ENCODE measurements around the gene TNK2. TPM values are rescaled to one million over a fixed set of nuclear protein-coding genes. Genes with fewer than 3 reads are reported as not detected.
A peak's percentile ranks its signal among the peaks of the same experiment; 100 is the strongest.

Gene TNK2
- total RNA-seq, 1 donor from 2014 or later = 126 TPM

DNA sequence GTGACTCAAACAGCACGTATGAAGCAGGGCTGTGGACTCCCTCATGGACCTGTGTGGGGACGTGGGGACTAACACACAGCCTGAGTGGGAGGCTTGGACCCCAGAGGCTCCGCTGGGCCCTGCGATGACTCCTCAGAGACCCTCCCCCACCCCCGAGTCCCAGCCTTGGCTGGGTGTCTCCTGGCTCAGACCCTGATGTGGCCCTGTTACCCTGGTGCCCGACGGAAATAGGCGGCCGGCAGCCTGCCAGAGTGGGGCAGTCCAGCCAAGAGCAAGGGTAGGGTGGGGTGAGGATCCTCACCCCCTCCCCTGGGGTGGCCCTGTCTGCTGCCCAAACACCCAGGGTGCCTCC lies 15.3 kb downstream of the TNK2 start:
- H3K36me3 Mint-ChIP-seq (ENCODE audit: low read depth) = peaks cover 2% of the 10 kb centered on the region
- DNase-seq (ENCODE audit: low spot score) = no peak
- no peaks in the 10 kb centered on the region for H3K27me3 Mint-ChIP-seq (ENCODE audit: insufficient read depth)
- H3K9me3 Mint-ChIP-seq = no peaks in the 10 kb centered on the region
- H3K27ac Mint-ChIP-seq = no peak overlapping the region
- no peak overlapping the region for H3K4me3 Mint-ChIP-seq
- peaks cover 34% of the 10 kb centered on the region for H3K4me1 Mint-ChIP-seq (ENCODE audit: low read depth)
- intact Hi-C loops (cut with micrococcal nuclease) = no loop called here

GRCh38 chr3:195892105-195893043 lies 16.0 kb downstream of the TNK2 start:
- DNase-seq (ENCODE audit: low spot score) = no peak
- Mint-ChIP-seq H3K4me1 (ENCODE audit: low read depth) (peaks cover 28% of the 10 kb centered on the region), H3K27me3 (ENCODE audit: insufficient read depth) (no peaks in the 10 kb centered on the region), H3K27ac (no peak overlapping the region), H3K4me3 (no peak overlapping the region), H3K9me3 (no peaks in the 10 kb centered on the region), H3K36me3 (ENCODE audit: low read depth) (peaks cover 5% of the 10 kb centered on the region)
- intact Hi-C loops (cut with micrococcal nuclease) = no loop called here

DNA sequence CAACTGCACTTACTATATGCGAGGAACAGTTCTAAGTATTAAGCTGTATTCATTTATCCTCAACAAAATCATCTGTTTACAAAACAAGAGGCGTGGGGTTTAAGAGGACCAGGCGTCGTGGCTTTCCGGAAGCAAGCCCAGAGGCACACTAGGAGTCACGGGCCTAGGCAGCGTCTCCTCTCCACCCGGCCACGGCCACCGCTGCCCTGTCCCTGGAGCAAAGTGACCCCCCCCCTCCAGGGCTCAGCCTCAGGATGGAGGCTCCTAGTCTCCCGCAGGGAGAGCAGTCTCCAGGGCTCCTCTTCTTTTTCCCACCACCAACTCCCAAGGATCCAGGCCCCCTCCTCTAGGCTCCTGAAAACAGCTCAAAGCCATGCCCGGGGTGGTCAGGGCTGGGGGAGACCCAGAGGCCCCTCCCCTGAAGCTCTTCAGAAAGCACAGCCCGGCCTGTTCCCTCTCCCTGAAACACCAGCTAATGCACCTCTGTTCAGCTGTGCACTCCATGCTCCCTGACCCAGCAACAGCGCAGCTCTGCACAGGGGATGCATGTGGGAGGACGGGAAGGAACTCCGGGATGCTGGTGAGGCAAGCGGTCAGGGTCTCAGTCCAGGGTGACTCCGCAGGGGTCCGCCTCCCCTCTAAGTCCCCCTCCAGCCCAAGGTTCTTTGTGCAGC lies 16.8 kb downstream of the TNK2 start:
- no peak for DNase-seq (ENCODE audit: low spot score)
- peaks cover 19% of the 10 kb centered on the region for H3K4me1 Mint-ChIP-seq (ENCODE audit: low read depth)
- peaks cover 5% of the 10 kb centered on the region for H3K36me3 Mint-ChIP-seq (ENCODE audit: low read depth)
- no peaks in the 10 kb centered on the region for H3K9me3 Mint-ChIP-seq
- no peaks in the 10 kb centered on the region for H3K27me3 Mint-ChIP-seq (ENCODE audit: insufficient read depth)
- intact Hi-C loops (cut with micrococcal nuclease) = no loop called here
- H3K4me3 Mint-ChIP-seq = no peak overlapping the region
- no peak overlapping the region for H3K27ac Mint-ChIP-seq

DNA sequence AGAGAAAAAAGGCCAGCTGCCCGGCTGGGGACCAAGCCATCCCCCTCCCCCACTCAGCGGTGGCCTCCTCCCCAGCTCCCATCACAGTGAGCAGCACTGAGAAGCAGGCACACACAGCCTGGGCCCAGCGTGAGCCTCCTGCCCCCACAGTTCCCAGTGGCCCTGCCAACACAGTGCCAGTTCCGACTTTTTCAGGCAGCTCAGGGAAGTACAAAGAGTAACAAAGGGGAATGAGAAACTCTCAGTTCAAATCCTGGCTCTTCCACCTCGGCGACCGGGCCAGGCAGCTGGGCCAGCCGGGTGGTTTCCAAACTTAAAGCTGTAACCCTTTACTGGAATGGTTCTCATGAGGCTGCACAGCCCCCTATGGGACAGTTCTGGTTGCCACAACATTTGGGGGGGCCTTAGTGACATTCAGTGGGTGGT lies 18.5 kb downstream of the TNK2 start:
- Mint-ChIP-seq H3K4me1 (ENCODE audit: low read depth) (peaks cover 12% of the 10 kb centered on the region), H3K4me3 (no peak overlapping the region)

DNA sequence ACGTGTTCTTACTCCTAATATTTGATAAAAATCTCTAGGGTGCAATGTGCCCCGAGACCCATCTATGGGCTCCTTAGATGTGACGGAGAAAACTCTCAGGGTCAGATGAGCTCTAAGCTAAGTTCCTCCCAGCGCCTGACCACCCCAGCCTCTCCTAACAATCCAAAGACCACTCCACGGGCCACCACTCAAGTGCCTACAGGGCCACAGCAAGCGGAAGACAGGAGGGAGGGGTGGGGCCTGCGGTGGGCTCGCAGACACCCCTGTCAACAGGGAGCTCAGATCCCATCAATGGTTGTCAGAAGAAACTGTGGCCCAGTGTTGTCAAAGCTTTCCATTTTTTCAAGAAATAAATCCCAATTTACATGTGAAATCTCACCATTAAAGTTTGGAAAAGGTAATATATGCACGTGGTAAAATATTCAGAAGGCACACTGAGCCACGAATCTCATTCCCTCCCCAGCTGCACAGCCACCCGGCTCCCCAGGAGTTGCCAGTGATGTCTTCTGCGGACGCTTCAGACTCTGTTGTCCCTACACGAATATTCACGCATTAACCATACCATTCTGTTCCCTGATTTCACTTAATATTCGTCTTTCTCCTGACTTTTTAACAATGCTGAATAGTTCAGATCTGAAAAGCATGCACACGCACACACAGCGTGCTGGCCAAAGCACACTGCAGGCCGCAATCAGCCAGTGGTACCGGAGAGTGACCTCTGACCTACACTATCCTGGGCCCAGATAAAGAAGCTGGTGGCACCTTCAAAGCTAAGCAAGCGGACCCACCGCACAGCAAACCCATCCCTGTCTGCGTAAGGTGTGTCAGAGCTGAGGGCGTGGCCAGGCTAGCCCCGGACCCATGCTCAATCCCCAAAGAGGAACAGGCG lies 19.1 kb downstream of the TNK2 start:
- peaks cover 5% of the 10 kb centered on the region for H3K36me3 Mint-ChIP-seq (ENCODE audit: low read depth)
- peaks cover 5% of the 10 kb centered on the region for H3K4me1 Mint-ChIP-seq (ENCODE audit: low read depth)
- DNase-seq (ENCODE audit: low spot score) = no peak
- H3K27ac Mint-ChIP-seq = peak overlapping the region; percentile 23
- H3K4me3 Mint-ChIP-seq = no peak overlapping the region
- H3K27me3 Mint-ChIP-seq (ENCODE audit: insufficient read depth) = no peaks in the 10 kb centered on the region
- intact Hi-C loops (cut with micrococcal nuclease) = no loop called here
- no peaks in the 10 kb centered on the region for H3K9me3 Mint-ChIP-seq

More for the DNA sequence above, 18.5 kb downstream of the TNK2 start:
- intact Hi-C loops (cut with micrococcal nuclease) = no loop called here
- Mint-ChIP-seq H3K27me3 (ENCODE audit: insufficient read depth) (no peaks in the 10 kb centered on the region), H3K36me3 (ENCODE audit: low read depth) (peaks cover 5% of the 10 kb centered on the region), H3K27ac (peak overlapping the region; percentile 23), H3K9me3 (no peaks in the 10 kb centered on the region)
- DNase-seq (ENCODE audit: low spot score) = no peak

DNA sequence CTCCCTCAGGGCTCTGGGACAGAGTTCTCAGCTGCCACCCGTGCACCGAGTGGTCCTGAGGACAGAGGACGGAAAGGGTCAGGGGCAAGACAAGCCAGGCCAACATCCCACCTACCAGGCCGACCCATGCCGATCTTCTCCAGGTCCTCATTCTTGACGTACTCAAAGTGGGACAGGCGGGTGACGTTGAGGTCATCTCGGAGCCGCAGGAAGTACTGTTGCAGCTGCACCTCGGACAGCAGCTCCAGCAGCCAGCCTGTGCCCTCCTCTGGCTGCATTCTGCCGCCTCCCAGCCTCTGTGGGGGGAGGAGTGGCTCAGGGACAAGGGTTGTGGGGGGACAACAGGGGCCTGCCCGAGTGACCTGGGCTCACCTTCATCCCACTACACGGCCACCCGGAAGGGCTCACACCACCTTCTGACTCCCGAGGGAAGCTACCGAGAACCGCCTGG lies 20.0 kb downstream of the TNK2 start:
- H3K4me3 Mint-ChIP-seq = no peak overlapping the region
- no peaks in the 10 kb centered on the region for H3K4me1 Mint-ChIP-seq (ENCODE audit: low read depth)
- no peaks in the 10 kb centered on the region for H3K9me3 Mint-ChIP-seq
- intact Hi-C loops (cut with micrococcal nuclease) = no loop called here
- H3K27ac Mint-ChIP-seq = no peak overlapping the region
- H3K36me3 Mint-ChIP-seq (ENCODE audit: low read depth) = peaks cover 9% of the 10 kb centered on the region
- no peaks in the 10 kb centered on the region for H3K27me3 Mint-ChIP-seq (ENCODE audit: insufficient read depth)
- DNase-seq (ENCODE audit: low spot score) = no peak

GRCh38 chr3:195887670-195888069 lies 20.7 kb downstream of the TNK2 start:
- no peaks in the 10 kb centered on the region for H3K9me3 Mint-ChIP-seq
- no peaks in the 10 kb centered on the region for H3K4me1 Mint-ChIP-seq (ENCODE audit: low read depth)
- intact Hi-C loops (cut with micrococcal nuclease) = no loop called here
- H3K27ac Mint-ChIP-seq = no peak overlapping the region
- no peaks in the 10 kb centered on the region for H3K27me3 Mint-ChIP-seq (ENCODE audit: insufficient read depth)
- DNase-seq (ENCODE audit: low spot score) = no peak
- H3K4me3 Mint-ChIP-seq = no peak overlapping the region
- H3K36me3 Mint-ChIP-seq (ENCODE audit: low read depth) = peaks cover 11% of the 10 kb centered on the region

DNA sequence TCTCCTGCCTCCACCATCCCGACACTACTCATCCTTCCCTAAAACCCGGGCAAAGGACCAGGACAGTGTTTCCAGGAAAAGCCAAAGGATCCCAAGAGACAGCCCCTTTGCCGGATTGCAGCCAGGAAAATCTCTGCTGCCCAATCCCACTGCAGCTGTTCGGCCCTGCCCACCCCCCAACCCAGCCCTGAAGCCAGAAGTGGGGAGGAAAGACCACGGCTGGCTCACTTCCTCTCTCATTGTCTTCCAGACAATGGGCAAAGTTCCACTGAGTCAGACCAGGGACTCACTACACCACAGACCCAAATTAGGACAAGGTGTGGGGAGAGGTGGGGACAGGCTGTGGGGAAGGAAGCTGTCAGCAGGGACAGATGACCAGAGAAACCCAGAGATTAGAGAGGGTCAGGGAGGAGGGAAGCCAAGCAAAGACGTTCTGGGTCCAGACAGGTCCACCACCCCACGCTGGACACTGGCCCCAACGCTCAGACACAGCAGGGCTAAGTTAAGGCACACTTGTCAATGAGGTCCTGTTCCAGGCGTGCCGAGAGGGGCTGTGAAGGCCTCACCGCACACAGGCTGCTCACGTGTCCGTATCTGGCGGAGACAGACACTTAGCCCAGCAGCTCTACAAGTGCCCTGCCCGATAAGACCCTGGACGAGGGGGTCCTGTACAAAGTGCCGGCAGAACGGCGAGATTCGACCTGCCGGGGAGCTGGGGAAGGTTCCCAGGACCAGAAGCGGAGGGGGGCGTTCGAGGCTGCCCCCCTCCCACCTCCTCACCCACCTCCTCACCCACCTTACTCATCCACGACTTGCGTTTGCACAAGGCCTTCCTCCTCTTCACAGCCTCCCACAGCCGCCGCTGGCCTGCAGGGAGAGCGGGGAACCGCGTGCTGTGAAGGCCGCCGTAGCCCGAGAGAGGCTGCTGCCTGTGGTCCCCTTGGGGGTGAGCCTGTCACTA lies 21.9 kb downstream of the TNK2 start:
- H3K9me3 Mint-ChIP-seq = no peaks in the 10 kb centered on the region
- no peak overlapping the region for H3K27ac Mint-ChIP-seq
- intact Hi-C loops (cut with micrococcal nuclease) = no loop called here
- H3K36me3 Mint-ChIP-seq (ENCODE audit: low read depth) = peaks cover 11% of the 10 kb centered on the region
- H3K4me3 Mint-ChIP-seq = no peak overlapping the region
- no peaks in the 10 kb centered on the region for H3K27me3 Mint-ChIP-seq (ENCODE audit: insufficient read depth)
- DNase-seq (ENCODE audit: low spot score) = no peak
- no peaks in the 10 kb centered on the region for H3K4me1 Mint-ChIP-seq (ENCODE audit: low read depth)

DNA sequence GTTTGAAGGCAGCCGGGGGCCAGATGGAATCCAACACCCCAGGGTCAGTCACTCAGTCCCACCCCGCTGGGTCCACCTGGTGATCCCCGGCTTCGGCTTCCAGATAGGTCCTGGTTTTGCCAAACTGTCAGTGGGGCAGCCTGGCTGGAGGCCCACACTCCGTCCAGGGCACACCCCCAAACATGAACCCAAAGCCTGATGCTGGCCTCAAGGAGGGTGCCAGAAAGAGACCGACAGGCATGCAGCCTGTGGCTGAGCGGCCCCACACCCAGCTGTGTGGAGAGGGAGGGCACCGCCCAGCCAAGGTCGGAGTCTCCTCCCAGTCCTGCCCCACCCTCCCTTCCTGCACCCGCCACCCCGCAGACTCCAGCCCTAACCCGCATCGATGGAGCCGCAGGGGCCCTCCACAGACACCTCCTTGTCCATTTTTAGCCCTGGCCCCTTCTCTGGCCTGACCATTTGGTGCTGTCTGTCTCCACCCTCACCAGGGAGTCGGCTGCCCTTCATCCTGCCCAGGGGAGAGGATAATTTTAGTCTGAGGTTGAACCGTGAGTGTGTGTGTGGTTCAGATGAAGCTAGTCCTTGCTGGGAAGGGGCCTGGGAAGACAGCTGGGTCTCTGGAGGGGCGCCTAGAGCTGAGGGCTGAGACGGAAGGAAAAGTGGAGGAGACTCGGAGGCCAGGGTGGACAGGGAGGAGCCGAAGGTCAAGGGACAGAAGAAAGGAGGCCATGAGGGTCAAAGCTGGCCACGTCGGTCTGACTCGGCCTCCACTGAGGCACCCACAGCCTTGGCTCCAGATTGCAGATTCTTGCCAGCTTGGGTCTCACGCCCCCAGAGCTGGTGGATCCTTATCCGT lies 23.1 kb downstream of the TNK2 start:
- no peak for DNase-seq (ENCODE audit: low spot score)
- peak overlapping the region; percentile 9 for H3K27ac Mint-ChIP-seq

GRCh38 chr3:195884691-195885035 lies 23.7 kb downstream of the TNK2 start:
- Mint-ChIP-seq H3K27me3 (ENCODE audit: insufficient read depth) (no peaks in the 10 kb centered on the region), H3K4me3 (no peak overlapping the region), H3K36me3 (ENCODE audit: low read depth) (peaks cover 11% of the 10 kb centered on the region), H3K4me1 (ENCODE audit: low read depth) (no peaks in the 10 kb centered on the region), H3K9me3 (no peaks in the 10 kb centered on the region), H3K27ac (no peak overlapping the region)
- no peak for DNase-seq (ENCODE audit: low spot score)
- intact Hi-C loops (cut with micrococcal nuclease) = no loop called here

More for the DNA sequence above, 23.1 kb downstream of the TNK2 start:
- H3K4me3 Mint-ChIP-seq = no peak overlapping the region
- intact Hi-C loops (cut with micrococcal nuclease) = no loop called here
- no peaks in the 10 kb centered on the region for H3K4me1 Mint-ChIP-seq (ENCODE audit: low read depth)
- H3K9me3 Mint-ChIP-seq = no peaks in the 10 kb centered on the region
- H3K27me3 Mint-ChIP-seq (ENCODE audit: insufficient read depth) = no peaks in the 10 kb centered on the region
- H3K36me3 Mint-ChIP-seq (ENCODE audit: low read depth) = peaks cover 11% of the 10 kb centered on the region

GRCh38 chr3:195883801-195884200 lies 24.6 kb downstream of the TNK2 start:
- Mint-ChIP-seq H3K4me1 (ENCODE audit: low read depth) (no peaks in the 10 kb centered on the region), H3K4me3 (no peak overlapping the region), H3K27me3 (ENCODE audit: insufficient read depth) (no peaks in the 10 kb centered on the region), H3K9me3 (no peaks in the 10 kb centered on the region), H3K27ac (no peak overlapping the region), H3K36me3 (ENCODE audit: low read depth) (peaks cover 10% of the 10 kb centered on the region)
- no peak for DNase-seq (ENCODE audit: low spot score)
- intact Hi-C loops (cut with micrococcal nuclease) = no loop called here

Measured in activated T-helper 1 cell treated with anti-CD3 and anti-CD28 coated beads, Interleukin-12 subunit alpha, Interleukin-12 subunit beta, Interleukin-2, Interleukin-4 antibody, amounts not matched to agents 30 ng/mL and 10 ng/mL and 1 ng/mL, durations not matched to agents 14 hours and 24 hours and 36 hours (primary cell).